OCI-LY3 (cell line): ENCODE measurements around the gene ADARB2.

ENCODE experiments used
- H2AFZ ChIP-seq: fragments of 200-600, 300-600 bp; shearing (Covaris generic); 2 replicates; pipeline ENCODE4 v1.6.0; 2014; ENCODE audit warnings: antibody characterized with exemption, low read depth, low read length
- H3K27ac ChIP-seq: fragments of 200-600, 300-600 bp; sonication (generic); 2 replicates; pipeline ENCODE4 v1.5.1; 2014; ENCODE audit warnings: mild to moderate bottlenecking, low read length, moderate library complexity, mixed read lengths
- H3K27me3 ChIP-seq: fragments of 200-600, 300-600 bp; sonication (generic); 2 replicates; pipeline ENCODE4 v1.6.1; 2014; ENCODE audit warnings: low read depth, low read length, mixed read lengths
- H3K36me3 ChIP-seq: fragments of 200-600, 300-600 bp; sonication (generic); replicated peaks from 2 replicates; pipeline ENCODE3; 2014; ENCODE audit warnings: low read depth, low read length, mixed read lengths
- H3K4me1 ChIP-seq: fragments of 300-600, 200-600 bp; sonication (generic); 2 replicates; pipeline ENCODE4 v1.6.1; 2014; ENCODE audit warnings: low read length, mixed read lengths
- H3K4me2 ChIP-seq: fragments of 200-600, 300-600 bp; sonication (generic); 2 replicates; pipeline ENCODE4 v1.6.1; 2014; ENCODE audit warnings: low read length, mixed read lengths
- H3K4me3 ChIP-seq: fragments of 300-600, 200-600 bp; sonication (generic); 2 replicates; pipeline ENCODE4 v1.5.1; 2014; ENCODE audit warnings: antibody characterized with exemption, mild to moderate bottlenecking, low read length, moderate library complexity
- H3K79me2 ChIP-seq: fragments of 300-600, 200-600 bp; shearing (Covaris generic); 2 replicates; pipeline ENCODE4 v1.6.1; 2014; ENCODE audit warnings: mild to moderate bottlenecking, low read length, mixed read lengths
- H3K9ac ChIP-seq: fragments of 300-600, 200-600 bp; shearing (Covaris generic); 2 replicates; pipeline ENCODE4 v1.6.0; 2014; ENCODE audit warnings: mild to moderate bottlenecking, low read length, moderate library complexity
- H3K9me3 ChIP-seq: fragments of 200-600, 300-600 bp; shearing (Covaris generic); 2 replicates; pipeline ENCODE4 v1.6.1; 2014; ENCODE audit warnings: low read length, mixed read lengths; ENCODE audit not compliant: insufficient read depth
- H4K20me1 ChIP-seq: fragments of 200-600, 300-600 bp; sonication (generic); 2 replicates; pipeline ENCODE4 v1.6.1; 2016; ENCODE audit warnings: low read length, mixed read lengths; ENCODE audit not compliant: insufficient read depth
- EZH2phosphoT487 ChIP-seq: fragments of 200-600 bp; shearing (Covaris generic); IDR thresholded peaks from 2 replicates; pipeline ENCODE4 v1.6.1; 2018; ENCODE audit warnings: antibody characterized with exemption, mixed run types, low read depth
- TF ChIP-seq, protein P1 (sequence below): fragments of 200-600, 300-600 bp; sonication (generic); IDR thresholded peaks from 2 replicates; pipeline ENCODE4 v1.5.1; 2014; ENCODE audit warnings: antibody characterized with exemption, low read length, low read depth

The ADARB2 gene

DNA sequence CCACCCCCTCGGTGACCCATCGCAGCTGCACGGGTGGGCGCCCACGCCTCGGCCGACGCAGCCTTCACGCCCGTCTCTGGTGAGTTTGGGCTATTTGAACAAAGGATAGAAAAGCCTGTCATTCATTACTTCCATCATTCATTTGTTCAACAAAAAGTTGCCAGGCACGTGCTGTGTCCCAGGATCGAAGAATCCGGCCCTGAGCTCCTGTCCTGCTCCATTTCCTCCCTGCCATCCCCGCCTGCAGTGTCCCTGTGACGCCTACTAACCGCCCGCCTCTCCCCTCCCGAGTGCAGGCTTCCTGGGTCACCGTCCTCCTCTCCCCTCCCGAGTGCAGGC, 341.1 kb downstream of the ADARB2 start:
- Histone ChIP-seq H2AFZ (no peak overlapping the region), H3K36me3 (no peaks in the 10 kb centered on the region), H3K79me2 (no peaks in the 10 kb centered on the region), H3K9me3 (no peaks in the 10 kb centered on the region), H3K4me2 (no peak overlapping the region), H3K4me3 (no peak overlapping the region), H3K4me1 (no peaks in the 10 kb centered on the region), H4K20me1 (no peaks in the 10 kb centered on the region), H3K9ac (no peak overlapping the region), H3K27me3 (no peaks in the 10 kb centered on the region), H3K27ac (no peak overlapping the region)
- TF ChIP-seq, protein P1, sequence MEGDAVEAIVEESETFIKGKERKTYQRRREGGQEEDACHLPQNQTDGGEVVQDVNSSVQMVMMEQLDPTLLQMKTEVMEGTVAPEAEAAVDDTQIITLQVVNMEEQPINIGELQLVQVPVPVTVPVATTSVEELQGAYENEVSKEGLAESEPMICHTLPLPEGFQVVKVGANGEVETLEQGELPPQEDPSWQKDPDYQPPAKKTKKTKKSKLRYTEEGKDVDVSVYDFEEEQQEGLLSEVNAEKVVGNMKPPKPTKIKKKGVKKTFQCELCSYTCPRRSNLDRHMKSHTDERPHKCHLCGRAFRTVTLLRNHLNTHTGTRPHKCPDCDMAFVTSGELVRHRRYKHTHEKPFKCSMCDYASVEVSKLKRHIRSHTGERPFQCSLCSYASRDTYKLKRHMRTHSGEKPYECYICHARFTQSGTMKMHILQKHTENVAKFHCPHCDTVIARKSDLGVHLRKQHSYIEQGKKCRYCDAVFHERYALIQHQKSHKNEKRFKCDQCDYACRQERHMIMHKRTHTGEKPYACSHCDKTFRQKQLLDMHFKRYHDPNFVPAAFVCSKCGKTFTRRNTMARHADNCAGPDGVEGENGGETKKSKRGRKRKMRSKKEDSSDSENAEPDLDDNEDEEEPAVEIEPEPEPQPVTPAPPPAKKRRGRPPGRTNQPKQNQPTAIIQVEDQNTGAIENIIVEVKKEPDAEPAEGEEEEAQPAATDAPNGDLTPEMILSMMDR, result no peak
- no peak for TF ChIP-seq EZH2phosphoT487

DNA sequence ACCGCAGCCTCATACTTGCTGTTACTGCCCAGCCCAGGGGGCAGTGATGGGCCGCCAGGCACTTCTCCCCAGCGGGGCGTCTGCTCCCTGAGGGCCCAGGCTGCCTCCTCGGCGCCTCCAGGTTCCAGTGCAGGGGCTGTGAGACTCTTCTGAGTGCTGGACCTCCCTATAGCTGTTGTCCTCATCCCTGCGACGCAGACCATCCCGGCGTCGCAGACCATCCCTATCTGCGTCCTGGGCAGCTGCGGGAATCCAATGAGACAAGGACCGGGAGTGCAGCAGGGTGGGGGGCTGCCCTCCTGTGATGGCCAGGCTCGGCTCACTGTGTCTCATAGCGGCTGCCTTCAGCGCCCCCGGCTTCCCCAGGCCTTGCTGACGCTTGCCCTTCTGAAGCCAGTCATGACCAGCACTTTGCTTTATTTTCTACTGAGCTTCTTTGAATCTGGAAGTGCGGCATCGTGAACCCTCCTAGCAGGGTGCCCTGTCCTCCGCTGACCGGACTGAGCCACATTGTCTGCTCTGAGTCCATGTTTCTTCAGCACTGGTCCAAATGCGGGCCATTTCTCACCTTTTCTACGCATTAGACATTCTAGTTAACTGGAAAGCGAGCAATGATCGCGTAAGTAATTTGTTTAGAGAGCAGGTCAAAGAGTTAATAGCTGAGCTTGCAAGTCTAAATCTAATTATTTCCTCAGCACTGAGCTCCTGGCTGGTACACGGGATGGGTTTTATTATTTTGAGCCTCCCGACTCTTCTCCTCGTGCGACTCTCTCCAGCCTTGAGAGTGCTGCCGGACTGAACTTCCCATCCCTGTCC, 341.6 kb downstream of the ADARB2 start:
- no peak overlapping the region for H3K4me3 ChIP-seq
- H3K27me3 ChIP-seq, result no peaks in the 10 kb centered on the region
- H3K27ac ChIP-seq, result no peak overlapping the region
- H3K79me2 ChIP-seq, result no peaks in the 10 kb centered on the region
- H3K9me3 ChIP-seq, result no peaks in the 10 kb centered on the region
- H3K36me3 ChIP-seq, result no peaks in the 10 kb centered on the region
- no peak for TF ChIP-seq EZH2phosphoT487
- TF ChIP-seq, protein P1, result no peak
- H3K9ac ChIP-seq, result no peak overlapping the region
- no peak overlapping the region for H2AFZ ChIP-seq
- no peaks in the 10 kb centered on the region for H3K4me1 ChIP-seq
- H3K4me2 ChIP-seq, result no peak overlapping the region
- no peaks in the 10 kb centered on the region for H4K20me1 ChIP-seq

DNA sequence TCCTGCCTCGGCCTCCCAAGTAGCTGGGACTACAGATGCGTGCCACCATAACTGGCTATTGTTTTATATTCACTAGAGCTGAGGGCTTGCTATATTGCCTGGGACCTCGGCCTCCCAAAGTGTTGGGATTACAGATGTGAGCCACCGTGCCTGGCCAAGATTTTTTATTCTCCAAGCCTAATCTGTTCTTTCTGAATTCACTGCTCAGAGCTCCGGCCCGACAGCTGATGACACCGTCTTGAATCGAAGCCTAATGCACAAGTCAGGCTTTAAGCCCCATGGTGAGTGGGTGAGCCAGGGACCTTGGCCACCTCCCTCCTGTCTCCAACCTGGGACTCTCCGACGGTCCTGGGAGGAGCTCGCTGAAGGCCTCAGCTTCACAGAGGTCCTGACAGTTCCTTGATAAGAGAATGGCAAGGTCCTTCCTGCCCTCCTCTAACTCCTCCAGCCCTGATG, 342.3 kb downstream of the ADARB2 start:
- no peak overlapping the region for H3K4me3 ChIP-seq
- H2AFZ ChIP-seq, result no peak overlapping the region
- no peaks in the 10 kb centered on the region for H3K9me3 ChIP-seq
- no peaks in the 10 kb centered on the region for H3K27me3 ChIP-seq
- H3K79me2 ChIP-seq, result no peaks in the 10 kb centered on the region
- no peaks in the 10 kb centered on the region for H4K20me1 ChIP-seq
- TF ChIP-seq EZH2phosphoT487, result no peak
- H3K9ac ChIP-seq, result no peak overlapping the region
- H3K4me2 ChIP-seq, result no peak overlapping the region
- H3K27ac ChIP-seq, result no peak overlapping the region
- no peaks in the 10 kb centered on the region for H3K4me1 ChIP-seq
- H3K36me3 ChIP-seq, result no peaks in the 10 kb centered on the region

DNA sequence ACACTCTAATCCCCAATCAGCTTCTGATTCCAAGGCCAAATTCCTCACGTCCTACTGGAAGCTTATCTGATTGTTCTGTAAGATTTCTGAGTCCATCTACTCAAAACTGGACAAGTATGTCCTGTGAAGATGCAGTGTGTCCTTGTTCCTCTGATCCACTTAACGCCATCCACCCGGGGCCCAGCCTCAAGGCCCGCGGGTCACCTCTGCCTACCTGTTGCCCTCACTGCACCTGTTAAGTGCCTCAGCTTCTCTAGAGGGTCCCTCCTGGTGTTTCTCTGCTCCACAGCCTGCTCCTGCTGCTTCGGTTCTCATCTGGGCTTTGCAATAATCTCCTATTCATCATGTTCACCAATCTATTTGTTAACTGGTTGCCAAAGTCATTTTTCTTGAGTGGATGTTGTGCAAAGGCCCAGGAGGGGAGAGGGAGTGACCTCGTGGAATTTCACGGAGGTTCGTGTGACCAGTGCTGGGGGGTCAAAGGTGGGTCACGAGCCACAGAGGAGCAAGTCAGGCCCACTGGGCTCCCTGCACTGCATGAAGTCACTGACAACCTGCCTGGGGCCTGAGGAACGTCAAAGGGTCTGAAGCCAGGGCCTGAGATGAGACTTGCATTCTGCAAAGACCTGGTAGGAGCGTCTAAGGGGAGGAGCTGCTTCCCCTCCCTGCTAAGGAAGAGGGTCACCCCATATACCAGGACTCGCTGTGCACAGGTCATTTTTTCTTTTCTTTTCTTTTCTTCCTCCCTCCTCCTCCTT, 343.0 kb downstream of the ADARB2 start:
- Histone ChIP-seq H4K20me1 (no peaks in the 10 kb centered on the region), H3K27me3 (no peaks in the 10 kb centered on the region), H2AFZ (no peak overlapping the region), H3K79me2 (no peaks in the 10 kb centered on the region), H3K9ac (no peak overlapping the region), H3K4me1 (no peaks in the 10 kb centered on the region), H3K4me3 (no peak overlapping the region), H3K36me3 (no peaks in the 10 kb centered on the region), H3K27ac (no peak overlapping the region), H3K4me2 (no peak overlapping the region), H3K9me3 (no peaks in the 10 kb centered on the region)
- TF ChIP-seq, protein P1, result no peak
- no peak for TF ChIP-seq EZH2phosphoT487
